K562 (cell line): Measurements from ENCODE around the gene BAZ2A. TPM values are rescaled to one million over a fixed set of nuclear protein-coding genes. Genes with fewer than 3 reads are reported as not detected.

Experiments used
- DIDO1 ChIP-seq: fragments of 450-650 bp; IDR thresholded peaks from 2 replicates; pipeline ENCODE4 v1.6.1; 2016; ENCODE audit warnings: low read depth, missing biosample characterization, missing genetic modification characterization
- EP400 ChIP-seq: fragments of 450-650 bp; IDR thresholded peaks from 2 replicates; pipeline ENCODE4 v1.6.1; 2017; ENCODE audit warnings: antibody characterized with exemption, mild to moderate bottlenecking, moderate library complexity
- GABPB2 ChIP-seq: fragments of 250-450 bp; sonication (Bioruptor Pico); conservative IDR thresholded peaks from 2 replicates; pipeline ENCODE4 v1.5.1; 2021; ENCODE audit warnings: mild to moderate bottlenecking
- JUND ChIP-seq, 2 experiments: IDR thresholded peaks; 2 replicates in 1 of 2; 3 replicates in 1 of 2; pipeline ENCODE4 v1.6.1; 2011; ENCODE audit warnings: borderline replicate concordance in 2 of 2, low read depth in 2 of 2, low read length in 2 of 2, improper control_type of control experiment in 1 of 2, missing biosample characterization in 1 of 2, missing genetic modification characterization in 1 of 2, missing genetic modification reagents in 1 of 2
- KDM1A ChIP-seq, 2 experiments: fragments of 450-650 bp; IDR thresholded peaks; 2 replicates each; pipeline ENCODE4 v1.6.1; 2016; ENCODE audit warnings: mild to moderate bottlenecking in 2 of 2
- MXI1 ChIP-seq: IDR thresholded peaks from 2 replicates; pipeline ENCODE4 v1.6.1; 2011; ENCODE audit warnings: low read depth, mild to moderate bottlenecking, improper control_type of control experiment, low read length
- RB1 ChIP-seq: fragments of 450-650 bp; IDR thresholded peaks from 2 replicates; pipeline ENCODE4 v1.6.1; 2017; ENCODE audit warnings: low read depth, mild to moderate bottlenecking
- SMAD4 ChIP-seq: fragments of 250-450 bp; sonication (Bioruptor Pico); conservative IDR thresholded peaks from 2 replicates; pipeline ENCODE4 v1.8.0; 2021; ENCODE audit warnings: inconsistent platforms, mild to moderate bottlenecking, moderate library complexity
- TAF9B ChIP-seq: fragments of 450-650 bp; IDR thresholded peaks from 2 replicates; pipeline ENCODE4 v1.6.1; 2018; ENCODE audit warnings: mild to moderate bottlenecking; ENCODE audit not compliant: partially characterized antibody
- ZC3H4 ChIP-seq: sonication (generic); formaldehyde crosslinking; IDR thresholded peaks from 2 replicates; pipeline ENCODE4 v1.9.0; 2021; ENCODE audit warnings: missing genetic modification reagents, borderline replicate concordance
- polyA plus RNA-seq, 8 experiments: library from polyadenylated mRNA; depleted of rRNA in 4 of 8; stranded (reverse) in 5 of 8; unstranded in 3 of 8; fragments of >200 nt; fragmentation: Nextera tagmentation in 2 of 8; fragmentation: Illumina TruSeq in 1 of 8; extraction: Ambion mirVana in 2 of 8; extraction: Trizol in 1 of 8; gene quantifications; 2 replicates each; pipeline versions ENCODE4 v1.2.1 to v1.2.3, GENCODE V29; 2011 to 2014; ENCODE audit warnings: inconsistent platforms in 1 of 8, missing spikeins in 1 of 8
- total RNA-seq, 7 experiments: library from RNA; depleted of rRNA in 6 of 7; stranded (reverse); fragments of >200 nt in 6 of 7; fragmentation: Illumina TruSeq in 2 of 7; extraction: Trizol in 2 of 7; gene quantifications; 2 replicates each; pipeline versions ENCODE4 v1.2.1 to v1.2.3, GENCODE V29; 2011 to 2021; ENCODE audit warnings: low replicate concordance in 1 of 7
- TF ChIP-seq, protein P1 (sequence below): fragments of 250-450 bp; sonication (Bioruptor Pico); IDR thresholded peaks from 2 replicates; pipeline ENCODE4 v1.8.0; 2021; ENCODE audit warnings: mild to moderate bottlenecking, moderate library complexity
- TF ChIP-seq, protein P2 (sequence below), 2 experiments: fragments of 450-650 bp; IDR thresholded peaks; 2 replicates each; pipeline ENCODE4 v1.6.1; 2016
- TF ChIP-seq, protein P3 (sequence below), 2 experiments: IDR thresholded peaks; 2 replicates each; pipeline ENCODE4 v1.6.1; 2012; ENCODE audit warnings: improper control_type of control experiment in 2 of 2, low read depth in 2 of 2, low read length in 2 of 2, borderline replicate concordance in 1 of 2
- TF ChIP-seq, protein P4 (sequence below): fragments of 450-650 bp; IDR thresholded peaks from 2 replicates; pipeline ENCODE4 v1.7.1; 2018; ENCODE audit warnings: mild to moderate bottlenecking, low read depth; ENCODE audit not compliant: partially characterized antibody
- TF ChIP-seq, protein P5 (sequence below): fragments of 450-650 bp; IDR thresholded peaks from 2 replicates; pipeline ENCODE4 v1.6.1; 2016; ENCODE audit warnings: borderline replicate concordance

BAZ2A gene
- total and polyA plus RNA-seq, 9 of the 15 experiments (the other 6 are each of a cell fraction or from before 2014, with no cell fraction given): 4.5 to 86.4 (median 26.2) TPM

DNA sequence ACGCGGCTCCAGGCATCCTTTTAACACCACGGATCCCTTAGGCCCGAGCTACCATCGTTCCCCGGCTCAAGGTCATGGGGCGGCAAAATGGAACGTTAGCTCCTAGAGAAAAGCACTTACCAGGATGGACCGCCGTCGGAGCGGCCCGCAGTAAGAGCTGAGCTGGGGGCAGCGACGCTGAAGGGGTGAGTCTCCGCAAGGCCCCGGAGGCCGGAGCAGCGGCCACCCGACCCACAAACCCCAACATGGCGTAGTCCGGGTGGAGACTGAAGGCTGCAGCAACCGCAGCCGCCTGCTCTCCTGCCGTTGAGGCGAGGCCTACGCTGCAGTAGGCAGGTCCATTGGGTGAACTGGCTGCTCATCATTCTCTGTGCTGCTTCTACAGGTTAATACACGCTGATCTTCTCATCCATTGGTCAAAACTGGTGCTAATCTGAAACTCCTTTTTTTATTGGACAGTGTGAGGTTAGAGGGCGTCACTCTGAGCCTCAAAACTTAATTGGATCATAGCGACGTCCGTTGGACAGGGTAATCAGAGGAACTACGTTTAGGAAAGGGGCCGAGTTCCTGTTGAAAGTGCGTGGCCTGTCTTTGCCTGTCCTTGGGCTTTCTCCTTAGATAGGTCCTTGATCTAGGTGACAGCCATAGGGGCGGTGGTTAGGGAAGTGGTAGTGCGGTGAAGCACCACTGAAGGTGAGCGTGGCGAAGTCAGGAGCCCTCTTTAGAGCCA, 15.8 kb upstream of the BAZ2A start, which contains the start of gene ATP5F1B (continued):
- TF ChIP-seq, protein P1, sequence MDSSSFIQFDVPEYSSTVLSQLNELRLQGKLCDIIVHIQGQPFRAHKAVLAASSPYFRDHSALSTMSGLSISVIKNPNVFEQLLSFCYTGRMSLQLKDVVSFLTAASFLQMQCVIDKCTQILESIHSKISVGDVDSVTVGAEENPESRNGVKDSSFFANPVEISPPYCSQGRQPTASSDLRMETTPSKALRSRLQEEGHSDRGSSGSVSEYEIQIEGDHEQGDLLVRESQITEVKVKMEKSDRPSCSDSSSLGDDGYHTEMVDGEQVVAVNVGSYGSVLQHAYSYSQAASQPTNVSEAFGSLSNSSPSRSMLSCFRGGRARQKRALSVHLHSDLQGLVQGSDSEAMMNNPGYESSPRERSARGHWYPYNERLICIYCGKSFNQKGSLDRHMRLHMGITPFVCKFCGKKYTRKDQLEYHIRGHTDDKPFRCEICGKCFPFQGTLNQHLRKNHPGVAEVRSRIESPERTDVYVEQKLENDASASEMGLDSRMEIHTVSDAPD (CRISPR knock-in tag): no peak
- TF ChIP-seq DIDO1 (tag) (no peak), RB1 (peak; percentile 80), JUND (IDR thresholded peaks at IDR 0.05; ENCODE audit: borderline replicate concordance, low read depth, low read length) (peak; percentile 43), JUND (tag; IDR thresholded peaks at IDR 0.05; ENCODE audit: borderline replicate concordance, low read depth, low read length) (no peak; the same call in 2 of the 3 replicates), EP400 (peak; percentile 95), ZC3H4 (CRISPR knock-in tag) (peak; percentile 90; the same call in 1 of the 2 replicates), TAF9B (peak; percentile 97), SMAD4 (0 out of 2 replicates have a peak, but pooled peaks have one; percentile 12), KDM1A (IDR thresholded peaks at IDR 0.05) (no peak), GABPB2 (0 out of 2 replicates have a peak, but pooled peaks have one; percentile 12), MXI1 (0 out of 2 replicates have a peak, but pooled peaks have one; percentile 55)
- TF ChIP-seq, protein P2, sequence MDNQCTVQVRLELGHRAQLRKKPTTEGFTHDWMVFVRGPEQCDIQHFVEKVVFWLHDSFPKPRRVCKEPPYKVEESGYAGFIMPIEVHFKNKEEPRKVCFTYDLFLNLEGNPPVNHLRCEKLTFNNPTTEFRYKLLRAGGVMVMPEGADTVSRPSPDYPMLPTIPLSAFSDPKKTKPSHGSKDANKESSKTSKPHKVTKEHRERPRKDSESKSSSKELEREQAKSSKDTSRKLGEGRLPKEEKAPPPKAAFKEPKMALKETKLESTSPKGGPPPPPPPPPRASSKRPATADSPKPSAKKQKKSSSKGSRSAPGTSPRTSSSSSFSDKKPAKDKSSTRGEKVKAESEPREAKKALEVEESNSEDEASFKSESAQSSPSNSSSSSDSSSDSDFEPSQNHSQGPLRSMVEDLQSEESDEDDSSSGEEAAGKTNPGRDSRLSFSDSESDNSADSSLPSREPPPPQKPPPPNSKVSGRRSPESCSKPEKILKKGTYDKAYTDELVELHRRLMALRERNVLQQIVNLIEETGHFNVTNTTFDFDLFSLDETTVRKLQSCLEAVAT (IDR thresholded peaks at IDR 0.05): peak; percentile 89 to 100
- TF ChIP-seq, protein P3, sequence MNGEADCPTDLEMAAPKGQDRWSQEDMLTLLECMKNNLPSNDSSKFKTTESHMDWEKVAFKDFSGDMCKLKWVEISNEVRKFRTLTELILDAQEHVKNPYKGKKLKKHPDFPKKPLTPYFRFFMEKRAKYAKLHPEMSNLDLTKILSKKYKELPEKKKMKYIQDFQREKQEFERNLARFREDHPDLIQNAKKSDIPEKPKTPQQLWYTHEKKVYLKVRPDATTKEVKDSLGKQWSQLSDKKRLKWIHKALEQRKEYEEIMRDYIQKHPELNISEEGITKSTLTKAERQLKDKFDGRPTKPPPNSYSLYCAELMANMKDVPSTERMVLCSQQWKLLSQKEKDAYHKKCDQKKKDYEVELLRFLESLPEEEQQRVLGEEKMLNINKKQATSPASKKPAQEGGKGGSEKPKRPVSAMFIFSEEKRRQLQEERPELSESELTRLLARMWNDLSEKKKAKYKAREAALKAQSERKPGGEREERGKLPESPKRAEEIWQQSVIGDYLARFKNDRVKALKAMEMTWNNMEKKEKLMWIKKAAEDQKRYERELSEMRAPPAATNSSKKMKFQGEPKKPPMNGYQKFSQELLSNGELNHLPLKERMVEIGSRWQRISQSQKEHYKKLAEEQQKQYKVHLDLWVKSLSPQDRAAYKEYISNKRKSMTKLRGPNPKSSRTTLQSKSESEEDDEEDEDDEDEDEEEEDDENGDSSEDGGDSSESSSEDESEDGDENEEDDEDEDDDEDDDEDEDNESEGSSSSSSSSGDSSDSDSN (IDR thresholded peaks at IDR 0.05; ENCODE audit: borderline replicate concordance in 1 of 2, low read depth in 2 of 2, low read length in 2 of 2): peak in 1 of 2 experiments; percentile 62; a peak in 2 of 4 replicates
- TF ChIP-seq, protein P4, sequence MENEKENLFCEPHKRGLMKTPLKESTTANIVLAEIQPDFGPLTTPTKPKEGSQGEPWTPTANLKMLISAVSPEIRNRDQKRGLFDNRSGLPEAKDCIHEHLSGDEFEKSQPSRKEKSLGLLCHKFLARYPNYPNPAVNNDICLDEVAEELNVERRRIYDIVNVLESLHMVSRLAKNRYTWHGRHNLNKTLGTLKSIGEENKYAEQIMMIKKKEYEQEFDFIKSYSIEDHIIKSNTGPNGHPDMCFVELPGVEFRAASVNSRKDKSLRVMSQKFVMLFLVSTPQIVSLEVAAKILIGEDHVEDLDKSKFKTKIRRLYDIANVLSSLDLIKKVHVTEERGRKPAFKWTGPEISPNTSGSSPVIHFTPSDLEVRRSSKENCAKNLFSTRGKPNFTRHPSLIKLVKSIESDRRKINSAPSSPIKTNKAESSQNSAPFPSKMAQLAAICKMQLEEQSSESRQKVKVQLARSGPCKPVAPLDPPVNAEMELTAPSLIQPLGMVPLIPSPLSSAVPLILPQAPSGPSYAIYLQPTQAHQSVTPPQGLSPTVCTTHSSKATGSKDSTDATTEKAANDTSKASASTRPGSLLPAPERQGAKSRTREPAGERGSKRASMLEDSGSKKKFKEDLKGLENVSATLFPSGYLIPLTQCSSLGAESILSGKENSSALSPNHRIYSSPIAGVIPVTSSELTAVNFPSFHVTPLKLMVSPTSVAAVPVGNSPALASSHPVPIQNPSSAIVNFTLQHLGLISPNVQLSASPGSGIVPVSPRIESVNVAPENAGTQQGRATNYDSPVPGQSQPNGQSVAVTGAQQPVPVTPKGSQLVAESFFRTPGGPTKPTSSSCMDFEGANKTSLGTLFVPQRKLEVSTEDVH: peak; percentile 65
- TF ChIP-seq, protein P5, sequence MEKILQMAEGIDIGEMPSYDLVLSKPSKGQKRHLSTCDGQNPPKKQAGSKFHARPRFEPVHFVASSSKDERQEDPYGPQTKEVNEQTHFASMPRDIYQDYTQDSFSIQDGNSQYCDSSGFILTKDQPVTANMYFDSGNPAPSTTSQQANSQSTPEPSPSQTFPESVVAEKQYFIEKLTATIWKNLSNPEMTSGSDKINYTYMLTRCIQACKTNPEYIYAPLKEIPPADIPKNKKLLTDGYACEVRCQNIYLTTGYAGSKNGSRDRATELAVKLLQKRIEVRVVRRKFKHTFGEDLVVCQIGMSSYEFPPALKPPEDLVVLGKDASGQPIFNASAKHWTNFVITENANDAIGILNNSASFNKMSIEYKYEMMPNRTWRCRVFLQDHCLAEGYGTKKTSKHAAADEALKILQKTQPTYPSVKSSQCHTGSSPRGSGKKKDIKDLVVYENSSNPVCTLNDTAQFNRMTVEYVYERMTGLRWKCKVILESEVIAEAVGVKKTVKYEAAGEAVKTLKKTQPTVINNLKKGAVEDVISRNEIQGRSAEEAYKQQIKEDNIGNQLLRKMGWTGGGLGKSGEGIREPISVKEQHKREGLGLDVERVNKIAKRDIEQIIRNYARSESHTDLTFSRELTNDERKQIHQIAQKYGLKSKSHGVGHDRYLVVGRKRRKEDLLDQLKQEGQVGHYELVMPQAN: peak; percentile 64; the same call in 1 of the 2 replicates
